ENCODE results near the gene AK4.
"Not testable (repeated sequence)": the region's sequence is repeated elsewhere in the genome, so short reads cannot be mapped to it uniquely, and the experiment has no call there.

The AK4 gene

GRCh38 chr1:65150108-65150463 is 2.1 kb downstream of the AK4 start:
- DNase-seq (ENCODE audit: low spot score): no peak

- no peak for DNase-seq (ENCODE audit: low spot score)
Observed at GRCh38 chr1:65150583-65151263, 2.7 kb downstream of the AK4 start.

DNA sequence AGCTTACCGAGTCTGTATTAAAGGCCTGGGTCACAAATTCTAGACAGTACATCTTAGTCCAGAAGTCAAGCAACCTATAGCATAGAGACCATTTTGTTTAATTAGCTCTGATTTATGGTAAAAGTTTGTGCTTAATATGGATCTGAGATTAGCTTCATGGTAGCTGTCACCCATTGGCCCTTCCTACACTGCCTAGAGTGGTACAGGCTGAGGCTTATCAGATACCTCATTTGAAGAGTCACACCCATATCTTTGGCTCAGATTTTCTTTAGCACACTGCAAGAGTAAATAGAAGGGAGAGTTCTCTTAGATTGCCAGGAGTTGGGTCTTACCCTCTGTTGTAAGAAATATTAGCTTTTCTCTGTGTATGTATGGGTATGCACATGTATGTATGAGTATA is 3.6 kb downstream of the AK4 start:
- DNase-seq (ENCODE audit: low spot score): no peak

DNA sequence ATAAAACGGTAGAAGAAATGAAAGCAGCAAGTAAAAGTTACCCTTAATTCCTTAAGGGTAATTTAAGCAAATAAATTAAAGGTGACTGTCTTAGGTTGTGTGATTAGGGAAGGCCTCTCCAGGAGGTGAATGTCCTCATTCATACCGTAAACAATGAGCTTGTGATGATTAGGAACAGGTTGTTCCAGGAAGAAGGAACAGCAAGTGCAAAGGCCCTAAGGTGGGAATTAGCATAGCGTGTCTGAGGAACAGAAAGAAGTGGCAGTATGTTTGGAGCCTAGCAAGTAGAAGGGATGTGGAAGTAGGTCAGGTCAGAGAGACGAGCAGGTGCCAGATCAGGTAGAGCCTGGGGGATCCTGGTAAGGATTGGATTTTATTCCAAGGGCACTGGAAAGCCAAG is 5.6 kb downstream of the AK4 start:
- no peak for DNase-seq (ENCODE audit: low spot score)

- DNase-seq (ENCODE audit: low spot score): no peak
Observed at GRCh38 chr1:65156910-65157545, 9.0 kb downstream of the AK4 start.

DNA sequence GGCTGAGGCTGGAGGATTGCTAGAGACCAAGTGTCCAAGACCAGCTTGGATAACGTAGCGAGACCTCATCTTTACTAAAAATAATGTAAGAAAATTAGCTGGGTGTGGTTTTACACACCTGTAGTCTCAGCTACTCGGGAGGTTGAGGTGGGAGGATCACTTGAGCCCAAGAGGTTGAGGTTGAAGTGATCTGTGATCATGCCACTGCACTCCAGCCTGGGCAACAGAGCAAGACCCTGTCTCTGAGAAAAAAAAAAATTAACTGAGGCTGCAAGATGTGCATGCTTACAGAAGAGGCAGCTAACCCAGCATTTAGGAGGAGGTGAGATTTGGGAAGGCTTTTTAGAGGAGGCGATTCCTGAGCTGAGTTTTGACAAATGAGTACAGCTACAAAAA is 9.5 kb downstream of the AK4 start:
- no peak for DNase-seq (ENCODE audit: low spot score)

DNA sequence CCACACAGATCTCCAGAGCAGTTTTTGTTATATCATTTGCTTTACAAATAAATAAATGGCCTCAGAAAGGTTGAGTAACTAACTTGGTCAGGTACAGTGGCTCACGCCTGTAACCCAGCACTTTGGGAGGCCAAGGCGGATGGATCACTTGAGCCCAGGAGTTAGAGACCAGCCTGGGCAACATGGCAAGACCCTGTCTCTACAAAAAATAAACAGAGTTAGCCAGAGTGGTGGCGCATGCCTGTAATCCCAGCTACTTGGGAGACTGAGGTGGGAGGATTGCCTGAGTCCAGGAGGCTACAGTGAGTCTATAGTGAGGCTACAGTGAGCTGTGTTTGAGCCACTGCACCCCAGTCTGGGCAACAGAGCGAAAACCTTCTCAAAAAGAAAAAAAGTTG is 11.3 kb downstream of the AK4 start:
- DNase-seq (ENCODE audit: low spot score): not testable (repeated sequence)

DNA sequence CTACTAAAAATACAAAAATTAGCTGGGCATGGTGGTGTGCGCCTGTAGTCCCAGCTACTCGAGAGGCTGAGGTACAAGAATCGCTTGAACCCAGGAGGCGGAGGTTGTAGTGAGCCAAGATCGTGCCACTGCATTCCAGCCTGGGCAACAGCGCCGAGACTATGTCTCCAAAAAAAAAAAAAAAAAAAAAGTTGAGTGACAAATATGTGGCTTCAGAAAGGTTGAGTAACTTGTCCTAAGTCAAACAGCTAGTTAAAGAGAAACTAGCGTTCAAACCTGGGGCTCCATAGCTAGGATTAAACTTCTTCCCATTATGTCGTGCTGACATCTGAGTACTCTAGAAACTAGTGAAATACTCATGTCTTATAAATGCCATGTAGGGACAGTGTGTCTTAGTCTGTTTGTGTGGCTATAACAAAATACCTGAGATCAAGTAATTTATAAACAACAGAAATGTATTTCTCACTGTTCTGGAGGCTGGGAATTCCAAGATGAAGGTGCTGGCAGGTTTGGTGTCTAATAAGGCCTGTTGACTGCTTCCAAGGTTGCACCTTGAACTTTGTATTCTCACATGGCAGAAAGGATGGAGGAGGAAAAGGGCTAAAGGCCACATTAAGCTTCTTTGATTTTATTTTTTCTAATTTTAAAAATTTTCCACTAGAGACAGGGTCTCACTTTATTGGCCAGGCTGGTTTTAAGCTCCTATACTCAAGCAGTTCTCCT is 12.0 kb downstream of the AK4 start:
- DNase-seq (ENCODE audit: low spot score): no peak

DNA sequence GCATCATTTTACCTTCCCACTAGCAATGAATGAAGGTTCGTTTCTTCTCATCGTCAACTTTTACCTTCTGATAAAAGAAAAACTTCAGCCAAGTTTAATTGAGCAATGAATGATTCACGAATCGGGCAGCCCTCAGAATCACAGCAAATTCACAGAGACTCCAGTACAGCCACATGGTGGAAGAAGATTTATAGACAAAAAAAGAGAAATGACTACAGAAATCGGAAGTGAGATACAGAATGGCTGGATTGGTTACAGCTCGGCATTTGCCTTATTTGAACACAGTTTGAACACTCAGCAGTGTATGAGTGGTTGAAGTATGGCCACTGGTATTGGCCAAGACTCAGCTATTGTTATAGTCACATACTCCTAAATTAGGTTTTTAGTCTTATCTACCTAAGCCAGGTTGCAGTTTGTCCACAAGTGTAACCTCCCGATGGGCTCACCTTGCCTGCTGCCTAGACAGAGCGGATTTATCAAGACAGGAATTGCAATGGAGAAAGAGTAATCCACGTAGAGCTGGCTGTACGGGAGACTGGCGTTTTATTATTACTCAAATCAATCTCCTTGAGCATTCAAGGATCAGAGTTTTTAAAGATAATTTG is 15.3 kb downstream of the AK4 start:
- no peak for DNase-seq (ENCODE audit: low spot score)

DNA sequence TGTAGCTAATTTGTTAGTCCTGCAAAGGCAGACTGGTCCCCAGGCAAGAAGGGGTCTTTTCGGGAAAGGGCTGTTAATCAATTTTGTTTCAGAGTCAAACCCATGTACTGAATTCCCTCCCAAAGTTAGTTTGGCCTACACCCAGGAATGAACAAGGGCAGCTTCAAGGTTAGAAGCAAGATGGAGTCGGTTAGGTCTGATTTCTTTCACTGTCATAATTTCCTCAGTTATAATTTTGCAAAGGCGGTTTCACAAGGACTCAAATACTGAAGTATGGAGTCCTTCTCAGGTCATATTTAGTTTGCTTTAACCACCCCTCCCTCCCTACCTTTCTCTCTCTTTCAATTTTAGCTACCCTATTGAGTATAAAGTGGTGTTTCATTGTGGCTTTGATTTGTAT is 16.1 kb downstream of the AK4 start:
- not testable (repeated sequence) for DNase-seq (ENCODE audit: low spot score)

DNA sequence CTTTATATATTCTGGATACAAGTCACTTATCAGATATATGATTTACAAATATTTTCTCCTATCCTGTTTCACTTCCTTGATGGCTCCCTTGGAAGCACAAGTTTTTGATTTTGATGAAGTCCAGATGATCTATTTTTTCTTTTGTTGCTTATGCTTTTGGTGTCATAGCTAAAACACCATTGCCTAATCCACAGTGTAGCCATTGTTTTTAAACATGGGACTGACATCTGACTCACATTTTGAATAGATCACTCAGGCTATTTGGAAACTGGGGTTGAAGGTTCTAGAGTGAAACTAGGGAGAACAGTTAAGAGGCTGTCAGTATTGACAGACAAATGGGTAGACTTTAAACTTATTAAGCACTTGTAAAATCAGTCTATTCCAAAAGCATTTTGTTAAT is 16.6 kb downstream of the AK4 start:
- DNase-seq (ENCODE audit: low spot score): no peak

DNA sequence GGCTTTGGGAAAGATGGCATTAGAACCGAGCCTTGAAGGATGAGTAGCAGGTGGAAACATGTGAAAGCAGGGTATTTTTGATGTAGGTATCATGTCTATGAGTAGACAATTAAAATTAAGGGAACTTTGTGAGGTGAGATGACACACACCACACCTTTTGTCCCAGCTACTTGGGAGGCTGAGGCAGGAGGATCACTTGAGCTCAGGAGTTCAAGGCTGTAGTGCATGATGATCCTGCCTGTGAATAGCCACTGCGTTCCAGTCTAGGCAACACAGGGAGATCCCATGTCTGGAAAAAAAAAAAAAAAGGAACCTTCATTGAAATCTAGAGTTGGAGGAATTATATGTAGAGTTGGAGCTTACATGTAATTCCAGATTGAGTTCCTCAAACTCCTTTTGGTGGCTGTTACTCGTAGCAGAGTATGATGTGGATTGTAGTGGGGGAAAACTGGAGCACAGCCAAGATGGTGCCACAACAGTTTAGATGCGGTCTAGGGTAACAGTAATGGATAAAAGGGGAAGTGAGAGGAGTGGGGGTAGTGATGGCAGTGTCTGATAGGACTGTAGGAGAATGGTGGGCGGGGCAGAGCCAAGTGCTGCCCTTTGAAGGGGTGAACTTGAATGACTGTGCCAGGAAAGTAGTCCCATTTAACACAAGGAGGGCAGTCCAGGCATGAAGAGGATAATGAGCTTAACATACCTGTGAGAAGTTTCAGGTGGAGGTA is 17.4 kb downstream of the AK4 start:
- no peak for DNase-seq (ENCODE audit: low spot score)

- no peak for DNase-seq (ENCODE audit: low spot score)
Observed at GRCh38 chr1:65166572-65167305, 18.7 kb downstream of the AK4 start.

DNA sequence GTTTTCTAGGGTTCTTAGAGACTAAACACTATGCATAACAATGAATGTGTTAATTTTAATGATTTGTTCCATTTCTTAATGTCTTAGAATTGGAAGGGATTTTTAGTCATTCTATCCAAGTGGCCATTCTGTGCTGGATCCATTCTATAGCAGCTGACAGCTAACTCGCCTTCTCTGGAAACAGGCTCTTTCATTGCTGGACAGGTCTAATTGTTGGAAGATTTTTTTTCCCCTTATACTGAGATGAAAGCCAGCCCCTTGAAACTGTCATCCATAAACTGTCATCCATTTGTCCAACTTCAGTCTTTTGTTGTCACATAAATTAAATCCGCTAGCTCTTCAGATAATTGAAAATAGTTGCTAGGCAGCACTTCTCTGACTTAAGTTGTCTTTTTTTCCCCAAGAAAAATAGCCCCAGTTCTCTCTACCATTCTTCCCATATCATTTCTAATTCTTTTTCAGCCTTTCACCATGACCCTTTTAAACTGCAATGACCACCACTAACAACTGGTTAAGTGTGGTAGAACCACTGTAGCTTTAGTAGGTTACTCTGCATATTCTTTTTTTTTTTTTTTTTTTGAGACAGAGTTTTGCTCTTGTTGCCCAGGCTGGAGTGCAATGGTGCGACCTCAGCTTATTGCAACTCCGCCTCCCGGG is 19.7 kb downstream of the AK4 start:
- DNase-seq (ENCODE audit: low spot score): peak; percentile 26

- DNase-seq (ENCODE audit: low spot score): no peak
Observed at GRCh38 chr1:65168867-65169266, 20.9 kb downstream of the AK4 start.

- peak; percentile 64 for DNase-seq (ENCODE audit: low spot score)
Observed at GRCh38 chr1:65170511-65171142, 22.6 kb downstream of the AK4 start.

GRCh38 chr1:65172936-65173690 is 25.1 kb downstream of the AK4 start:
- no peak for DNase-seq (ENCODE audit: low spot score)

- DNase-seq (ENCODE audit: low spot score): no peak
Observed at GRCh38 chr1:65174585-65174984, 26.6 kb downstream of the AK4 start.

All from SK-N-DZ (cell line).